HG03439 (cell line): Measurements from ENCODE around the gene PLAGL2.
A peak's percentile ranks its signal among the peaks of the same experiment; 100 is the strongest.

ENCODE experiments used
- ATAC-seq: cut with Tn5 transposase; IDR thresholded peaks from one replicate; pipeline ENCODE4 v1.9.1; 2021; ENCODE audit warnings: mild to moderate bottlenecking, moderate library complexity; ENCODE audit not compliant: unreplicated experiment

The PLAGL2 gene

GRCh38 chr20:32231245-32231644, 23.7 kb upstream of the PLAGL2 start:
- no peak for ATAC-seq

GRCh38 chr20:32230707-32231106, 23.2 kb upstream of the PLAGL2 start:
- ATAC-seq: no peak

- ATAC-seq: no peak
Observed at GRCh38 chr20:32229251-32229747, 21.8 kb upstream of the PLAGL2 start.

GRCh38 chr20:32227744-32228688, 20.5 kb upstream of the PLAGL2 start:
- no peak for ATAC-seq

- no peak for ATAC-seq
Observed at GRCh38 chr20:32227306-32227705, 19.8 kb upstream of the PLAGL2 start.

GRCh38 chr20:32226391-32226790, 18.8 kb upstream of the PLAGL2 start:
- ATAC-seq: no peak

- no peak for ATAC-seq
Observed at GRCh38 chr20:32224463-32224862, 16.9 kb upstream of the PLAGL2 start.

- ATAC-seq: no peak
Observed at GRCh38 chr20:32218156-32218900, 10.8 kb upstream of the PLAGL2 start.

GRCh38 chr20:32216179-32217142, 8.9 kb upstream of the PLAGL2 start:
- ATAC-seq: no peak

- no peak for ATAC-seq
Observed at GRCh38 chr20:32215729-32216128, 8.2 kb upstream of the PLAGL2 start.

GRCh38 chr20:32215147-32215546, 7.6 kb upstream of the PLAGL2 start:
- ATAC-seq: no peak

- no peak for ATAC-seq
Observed at GRCh38 chr20:32213870-32214269, 6.3 kb upstream of the PLAGL2 start.

- no peak for ATAC-seq
Observed at GRCh38 chr20:32209850-32210605, 2.5 kb upstream of the PLAGL2 start.

GRCh38 chr20:32208499-32209154, 1.1 kb upstream of the PLAGL2 start:
- ATAC-seq: no peak

- ATAC-seq: peak; percentile 21
Observed at GRCh38 chr20:32206760-32207625, 550 bp downstream of the PLAGL2 start.

GRCh38 chr20:32205843-32206759, 1.4 kb downstream of the PLAGL2 start:
- no peak for ATAC-seq

GRCh38 chr20:32205110-32205842, 2.3 kb downstream of the PLAGL2 start:
- ATAC-seq: no peak
